ENCODE data around the gene KDM3A. TPM values are rescaled to one million over a fixed set of nuclear protein-coding genes. Genes with fewer than 3 reads are reported as not detected.

The KDM3A gene
- total RNA-seq, 2 donors from 2014 or later = 41.8 to 46.0 TPM

- no peak for DNase-seq (ENCODE audit: low spot score)
- intact Hi-C loops (cut with DNase I) = no loop called here
Measured at GRCh38 chr2:86507600-86507999, 66.4 kb downstream of the KDM3A start.

- no peak for DNase-seq (ENCODE audit: low spot score)
- intact Hi-C loops (cut with DNase I) = no loop called here
Measured at GRCh38 chr2:86510436-86510933, 69.3 kb downstream of the KDM3A start.

- intact Hi-C loops (cut with DNase I) = no loop called here
Measured at GRCh38 chr2:86512034-86512433, 70.9 kb downstream of the KDM3A start.

GRCh38 chr2:86512892-86513291 lies 71.7 kb downstream of the KDM3A start:
- no peak for DNase-seq (ENCODE audit: low spot score)
- intact Hi-C loops (cut with DNase I) = no loop called here

More at GRCh38 chr2:86512034-86512433, 70.9 kb downstream of the KDM3A start:
- DNase-seq (ENCODE audit: low spot score) = no peak

- intact Hi-C loops (cut with DNase I) = no loop called here
- no peak for DNase-seq (ENCODE audit: low spot score)
Measured at GRCh38 chr2:86513948-86514660, 72.9 kb downstream of the KDM3A start.

GRCh38 chr2:86518481-86518880 lies 77.3 kb downstream of the KDM3A start:
- intact Hi-C loops (cut with DNase I) = no loop called here
- no peak for DNase-seq (ENCODE audit: low spot score)

- no peak for DNase-seq (ENCODE audit: low spot score)
Measured at GRCh38 chr2:86519349-86519748, 78.2 kb downstream of the KDM3A start.

GRCh38 chr2:86520153-86520552 lies 79.0 kb downstream of the KDM3A start:
- no peak for DNase-seq (ENCODE audit: low spot score)
- intact Hi-C loops (cut with DNase I) = no loop called here

More at GRCh38 chr2:86519349-86519748, 78.2 kb downstream of the KDM3A start:
- intact Hi-C loops (cut with DNase I) = no loop called here

GRCh38 chr2:86521922-86522321 lies 80.8 kb downstream of the KDM3A start:
- intact Hi-C loops (cut with DNase I) = no loop called here

GRCh38 chr2:86522711-86523110 lies 81.5 kb downstream of the KDM3A start:
- intact Hi-C loops (cut with DNase I) = no loop called here
- DNase-seq (ENCODE audit: low spot score) = no peak

More at GRCh38 chr2:86521922-86522321, 80.8 kb downstream of the KDM3A start:
- no peak for DNase-seq (ENCODE audit: low spot score)

- intact Hi-C loops (cut with DNase I) = no loop called here
- DNase-seq (ENCODE audit: low spot score) = no peak
Measured at GRCh38 chr2:86523491-86523890, 82.3 kb downstream of the KDM3A start.

GRCh38 chr2:86525421-86526340 lies 84.5 kb downstream of the KDM3A start:
- intact Hi-C loops (cut with DNase I) = no loop called here
- DNase-seq (ENCODE audit: low spot score) = no peak

GRCh38 chr2:86533589-86533988 lies 92.4 kb downstream of the KDM3A start:
- intact Hi-C loops (cut with DNase I) = no loop called here
- no peak for DNase-seq (ENCODE audit: low spot score)

- intact Hi-C loops (cut with DNase I) = no loop called here
- DNase-seq (ENCODE audit: low spot score) = no peak
Measured at GRCh38 chr2:86541334-86541733, 100.2 kb downstream of the KDM3A start.

Other genes with a start within 250 kb of the KDM3A start
- gene IMMT, start 245.9 kb upstream of the KDM3A start, total RNA-seq = 10 to 100 TPM; 67.6 to 73.7 TPM
- gene MRPL35, start 241.9 kb upstream of the KDM3A start, total RNA-seq = 10 to 100 TPM; 30.8 to 39.4 TPM
- 10 to 100 TPM; 48.4 to 55.2 TPM for gene REEP1, start 103.7 kb upstream of the KDM3A start, total RNA-seq
- 100 to 1,000 TPM; 166 to 167 TPM for gene CHMP3, start 122.1 kb downstream of the KDM3A start, total RNA-seq
- 10 to 100 TPM; 29.0 to 37.0 TPM for gene RNF103, start 182.5 kb downstream of the KDM3A start, total RNA-seq